ENCODE results near the gene PRRC2B.

The PRRC2B gene

DNA sequence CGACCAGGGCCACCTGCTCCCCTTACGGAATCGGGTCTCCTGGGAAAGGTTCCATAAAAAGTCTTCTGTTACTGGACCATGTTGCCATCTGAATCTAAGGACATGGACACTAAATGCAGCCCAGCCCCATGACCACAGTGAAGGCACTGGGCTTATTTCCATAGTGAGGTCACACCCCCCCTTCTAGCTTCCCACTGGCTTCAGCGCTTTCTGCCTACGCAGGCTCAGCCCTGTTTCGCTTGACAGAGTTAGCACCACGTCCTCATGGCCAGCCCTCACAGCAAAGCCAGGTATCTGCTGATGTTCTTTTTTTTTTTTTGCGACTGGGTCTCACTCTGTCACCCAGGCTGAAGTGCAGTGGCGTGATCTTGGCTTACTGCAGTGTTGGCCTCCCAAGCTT is 123.0 kb downstream of the PRRC2B start:
- DNase-seq (ENCODE audit: low read depth), result no peak

GRCh38 chr9:131517761-131518190 is 123.9 kb downstream of the PRRC2B start:
- DNase-seq (ENCODE audit: low read depth), result no peak

GRCh38 chr9:131518553-131518952 is 124.7 kb downstream of the PRRC2B start:
- DNase-seq (ENCODE audit: low read depth), result no peak

GRCh38 chr9:131520503-131520902 is 126.6 kb downstream of the PRRC2B start:
- no peak for DNase-seq (ENCODE audit: low read depth)

DNA sequence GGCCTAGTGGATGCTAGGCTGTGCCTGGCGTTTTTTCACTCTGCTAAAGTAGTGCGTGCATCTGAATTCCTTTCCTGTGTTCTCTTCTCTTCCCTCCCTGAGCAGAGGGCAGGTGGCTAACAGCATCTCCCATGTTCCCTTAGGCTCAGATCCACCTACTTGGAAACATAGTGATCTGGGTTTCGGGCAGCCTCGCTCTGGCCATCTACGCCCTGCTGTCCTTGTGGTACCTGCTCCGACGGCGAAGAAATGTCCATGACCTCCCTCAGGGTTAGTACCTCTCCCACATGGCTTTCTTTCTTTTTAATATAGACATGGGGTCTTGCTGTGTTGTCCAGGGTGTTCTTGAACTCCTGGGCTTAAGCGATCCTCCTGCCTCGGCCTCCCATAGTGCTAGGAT is 127.3 kb downstream of the PRRC2B start:
- DNase-seq (ENCODE audit: low read depth), result no peak

DNA sequence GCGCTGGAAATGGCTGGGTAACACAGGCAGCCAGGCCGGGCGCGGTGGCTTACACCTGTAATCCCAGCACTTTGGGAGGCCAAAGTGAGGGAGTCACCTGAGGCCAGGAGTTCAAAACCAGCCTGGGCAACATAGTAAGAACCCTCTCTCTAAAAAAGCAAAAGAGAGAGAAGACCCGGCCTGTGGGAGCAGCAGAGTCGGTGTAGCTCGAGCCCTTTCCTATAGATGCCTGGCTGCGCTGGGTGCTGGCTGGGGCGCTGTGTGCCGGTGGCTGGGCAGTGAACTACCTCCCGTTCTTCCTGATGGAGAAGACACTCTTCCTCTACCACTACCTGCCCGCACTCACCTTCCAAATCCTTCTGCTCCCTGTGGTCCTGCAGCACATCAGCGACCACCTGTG is 127.9 kb downstream of the PRRC2B start:
- no peak for DNase-seq (ENCODE audit: low read depth)

DNA sequence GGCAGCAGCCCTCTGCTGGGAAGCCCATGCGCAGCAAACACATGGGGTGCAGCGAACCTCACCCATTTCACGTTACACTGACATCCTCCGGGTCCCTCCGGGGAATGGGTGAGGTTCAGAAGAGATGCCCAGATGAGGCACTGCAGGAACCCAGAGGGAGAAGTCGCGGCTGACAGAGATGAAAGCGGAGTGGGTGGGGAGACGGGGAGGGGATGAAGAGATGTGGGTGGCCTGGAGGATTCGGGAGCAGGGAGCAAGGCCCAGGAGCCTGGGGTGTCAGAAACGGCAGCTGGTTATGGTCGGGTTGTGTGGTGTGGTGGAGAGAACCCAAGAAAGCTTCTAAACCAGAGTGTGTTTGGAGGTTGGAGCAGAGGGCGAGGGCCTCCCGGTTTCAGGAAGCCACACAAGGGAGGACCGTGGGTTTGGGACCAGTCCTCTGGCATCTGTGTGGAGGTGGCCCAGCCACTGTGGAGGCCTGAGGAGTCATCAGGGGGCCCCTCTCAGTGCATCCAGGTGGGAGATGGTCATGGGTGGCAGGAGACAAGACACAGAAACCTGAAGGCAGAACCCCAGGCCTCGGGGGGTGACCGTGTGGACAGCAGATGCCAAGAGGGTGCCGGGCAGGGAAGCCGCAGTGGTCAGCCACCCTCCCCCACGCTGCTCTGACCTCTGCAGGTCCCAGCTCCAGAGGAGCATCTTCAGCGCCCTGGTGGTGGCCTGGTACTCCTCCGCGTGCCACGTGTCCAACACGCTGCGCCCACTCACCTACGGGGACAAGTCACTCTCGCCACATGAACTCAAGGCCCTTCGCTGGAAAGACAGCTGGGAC is 128.6 kb downstream of the PRRC2B start:
- no peak for DNase-seq (ENCODE audit: low read depth)

GRCh38 chr9:131523086-131523388 is 129.2 kb downstream of the PRRC2B start:
- no peak for DNase-seq (ENCODE audit: low read depth)

DNA sequence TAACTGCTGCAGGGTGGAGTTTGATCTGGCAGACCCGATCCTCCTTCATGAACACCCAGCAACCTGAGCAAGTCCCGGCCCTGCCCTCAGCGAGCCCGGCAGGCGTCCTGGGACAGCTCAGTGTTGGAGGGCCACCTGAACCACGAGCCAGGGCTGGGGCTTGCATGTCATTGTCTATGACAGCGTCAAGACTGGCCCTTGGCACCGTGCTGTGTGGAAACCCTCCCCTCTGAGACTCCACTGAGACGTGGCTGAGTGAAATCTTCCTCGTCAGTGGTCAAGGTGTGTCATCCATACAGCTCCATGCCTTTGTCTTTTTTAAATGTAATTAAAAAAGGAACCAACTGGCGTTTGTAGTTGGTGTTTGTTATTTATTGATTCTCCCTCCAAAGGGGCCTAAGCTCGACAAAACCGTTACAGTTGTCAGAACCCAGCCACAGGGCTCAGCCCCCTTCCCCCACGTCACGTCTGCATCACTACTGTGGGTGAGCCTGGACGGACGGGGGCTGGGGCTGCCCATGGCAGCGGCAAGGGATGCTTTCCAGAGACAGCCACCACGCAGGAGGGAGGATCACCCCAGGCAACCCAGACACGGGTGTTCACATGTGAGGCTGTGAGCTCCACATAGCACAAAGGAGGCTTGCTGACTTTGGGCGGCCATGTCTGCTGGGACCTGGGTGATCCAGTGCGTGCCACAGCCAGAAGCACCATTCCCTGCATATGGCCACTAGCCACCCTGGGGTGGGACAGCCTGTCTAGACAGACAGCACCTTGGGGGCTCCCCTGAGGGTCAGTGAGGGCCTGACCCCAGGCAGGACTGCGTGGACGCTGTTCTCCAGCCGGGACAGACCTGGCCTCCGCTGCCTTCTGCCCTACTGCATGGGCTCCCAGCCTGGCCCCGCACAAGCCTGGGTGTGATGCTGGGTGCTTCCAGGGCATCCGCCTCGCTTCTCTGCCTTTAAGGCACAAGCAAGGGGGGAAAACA is 129.9 kb downstream of the PRRC2B start:
- DNase-seq (ENCODE audit: low read depth), result no peak

DNA sequence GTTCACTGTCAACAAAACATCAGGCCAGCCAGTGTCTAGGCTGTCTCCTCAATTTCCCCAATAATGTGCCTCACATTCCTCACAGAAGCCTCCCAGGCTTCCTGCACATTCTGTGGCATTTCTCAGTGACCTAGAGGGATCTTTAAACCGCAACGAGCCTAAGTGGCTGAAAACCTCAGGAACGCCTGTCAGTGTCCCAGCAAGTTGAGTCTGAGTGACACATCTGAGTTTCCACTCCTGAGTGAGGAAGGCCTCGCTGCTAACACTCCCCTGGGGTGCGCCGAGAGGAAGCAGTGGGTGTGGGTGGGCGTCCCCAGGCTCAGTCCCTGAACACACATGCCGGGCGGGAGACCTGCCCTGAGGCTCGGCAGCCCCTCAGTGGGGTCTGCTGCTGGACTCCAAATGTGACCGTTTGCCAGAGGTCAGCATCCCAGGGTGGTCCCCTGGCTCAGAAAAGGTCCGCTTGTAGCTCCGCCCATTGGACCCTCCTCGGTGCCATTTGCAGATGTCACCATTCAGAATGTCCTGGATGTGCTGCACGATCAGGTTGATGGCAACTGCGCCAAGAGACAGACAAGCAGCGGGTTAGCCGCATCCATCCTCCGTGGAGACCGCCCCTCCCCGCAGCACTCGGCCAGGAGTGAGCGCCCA is 130.9 kb downstream of the PRRC2B start:
- no peak for DNase-seq (ENCODE audit: low read depth)

GRCh38 chr9:131525643-131526565 is 132.0 kb downstream of the PRRC2B start:
- DNase-seq (ENCODE audit: low read depth), result no peak

- no peak for DNase-seq (ENCODE audit: low read depth)
Measured at GRCh38 chr9:131528186-131528585, 134.3 kb downstream of the PRRC2B start.

DNA sequence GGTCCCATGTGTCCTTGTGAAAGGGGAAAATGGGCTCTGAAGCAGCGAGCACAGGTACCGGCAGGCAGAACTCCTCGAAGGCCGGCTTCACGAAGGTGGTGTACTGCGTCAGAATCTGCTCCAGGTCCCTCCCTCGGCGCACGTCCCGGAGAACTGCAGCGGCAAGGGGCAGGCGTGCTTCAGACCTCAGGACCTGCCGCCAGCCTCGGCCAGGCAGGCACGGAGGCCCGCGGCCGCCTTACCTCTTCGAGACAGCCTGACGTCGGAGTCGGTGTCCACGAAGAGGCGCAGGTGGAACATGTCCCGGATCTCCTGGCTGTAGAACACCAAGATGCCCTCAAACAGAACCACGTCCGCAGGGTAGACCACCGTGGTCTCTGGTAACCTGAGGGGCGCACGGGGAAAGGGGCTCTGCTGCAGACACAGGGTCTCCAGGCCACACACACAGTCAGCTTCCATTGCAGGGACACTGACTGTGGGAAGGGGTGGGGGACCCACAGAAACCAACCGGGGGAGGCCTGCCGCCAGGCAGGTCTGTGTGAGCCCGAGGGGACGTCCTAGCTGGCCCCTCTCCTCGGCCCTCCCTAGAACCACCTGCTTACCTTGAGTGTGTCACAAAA is 135.1 kb downstream of the PRRC2B start:
- DNase-seq (ENCODE audit: low read depth), result no peak

DNA sequence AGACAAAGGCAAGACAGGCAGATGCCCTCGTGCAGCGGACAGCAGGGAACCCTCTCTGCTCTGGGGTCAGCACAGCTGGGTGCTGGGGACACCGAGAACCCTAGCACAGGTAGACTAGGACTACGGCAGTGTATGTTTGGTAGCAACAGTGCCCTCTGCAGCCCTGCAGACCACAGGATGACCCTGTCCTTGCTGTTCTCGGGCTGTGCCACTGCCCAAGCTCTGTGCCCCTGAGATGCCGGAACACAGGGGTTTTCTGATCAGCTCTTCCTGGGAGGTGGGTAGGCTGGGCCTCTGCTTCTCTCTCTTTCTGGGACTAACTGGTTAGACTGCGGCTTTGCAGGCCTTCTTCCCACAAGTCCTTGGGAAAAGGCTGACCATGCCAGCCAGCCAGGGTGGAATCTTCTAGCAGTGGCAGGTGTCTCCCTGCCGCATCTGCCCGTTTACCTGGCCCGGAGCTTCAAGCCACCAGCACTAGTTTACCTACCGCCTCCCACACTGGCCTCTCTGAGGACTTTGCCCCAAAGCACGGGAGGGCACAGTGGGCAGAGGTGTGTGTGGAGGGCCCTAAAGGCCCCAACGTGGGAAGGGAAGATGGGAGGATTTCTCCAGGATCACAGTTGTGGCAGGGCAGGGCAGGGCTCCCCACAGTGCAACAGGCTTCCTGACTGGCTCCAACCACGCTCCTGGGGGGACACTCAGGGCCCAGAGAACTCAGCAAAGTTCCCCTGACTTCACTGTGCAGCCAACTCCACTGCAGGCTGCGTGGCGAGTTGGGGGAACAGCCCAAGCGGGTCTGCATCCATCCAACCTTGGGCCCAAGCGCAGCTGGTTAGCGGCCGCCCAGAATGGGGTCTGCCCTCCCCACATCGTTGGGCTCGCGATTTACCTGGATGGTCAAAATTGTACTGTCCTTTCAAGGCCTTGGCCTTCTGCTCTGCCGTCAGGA is 136.0 kb downstream of the PRRC2B start:
- no peak for DNase-seq (ENCODE audit: low read depth)

DNA sequence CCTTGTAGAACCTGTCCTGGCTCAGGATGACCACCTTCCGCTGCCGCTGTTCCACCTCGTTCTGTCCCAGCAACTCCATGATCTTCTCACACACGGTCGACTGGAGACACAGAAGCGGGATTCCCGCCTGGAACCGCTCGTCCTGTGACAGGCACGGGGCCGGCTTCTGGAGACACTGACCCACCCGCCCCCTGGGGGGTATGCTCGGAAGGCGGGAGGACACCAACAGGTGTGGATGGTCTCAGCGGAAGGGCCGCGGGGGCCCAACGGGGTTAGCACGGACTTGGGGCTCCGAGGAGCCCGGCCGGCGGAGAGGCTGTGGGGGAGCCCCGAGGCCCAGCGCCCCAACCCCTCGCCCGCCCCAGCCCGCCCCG is 136.6 kb downstream of the PRRC2B start:
- DNase-seq (ENCODE audit: low read depth), result no peak

GRCh38 chr9:131530920-131531832 is 137.3 kb downstream of the PRRC2B start, which contains the start of gene UCK1:
Gene UCK1, minus strand, starts transcription at chr9:131531263. Its CDS starts 89 bp downstream, at chr9:131531174.
- peak; percentile 59 for DNase-seq (ENCODE audit: low read depth)

GRCh38 chr9:131534721-131535237 is 140.9 kb downstream of the PRRC2B start:
- DNase-seq (ENCODE audit: low read depth), result no peak

- no peak for DNase-seq (ENCODE audit: low read depth)
Measured at GRCh38 chr9:131537946-131538345, 144.1 kb downstream of the PRRC2B start.

Data from activated T-cell treated with anti-CD3 and anti-CD28 coated beads for 24 hours (primary cell).